DMS153 treated with DMSO at 0.1 percent for 48 hours (cell line): ENCODE results near the gene EPHB2.

Experiments
- DNase-seq: peaks from one replicate; lab custom pipeline; 2025; ENCODE audit not compliant: unreplicated experiment; lab: John Stamatoyannopoulos, UW

The EPHB2 gene

GRCh38 chr1:22777388-22778057 lies 66.9 kb downstream of the EPHB2 start:
- DNase-seq, result no peak

- DNase-seq, result no peak
Measured at GRCh38 chr1:22778408-22778807, 67.8 kb downstream of the EPHB2 start.

GRCh38 chr1:22778862-22779520 lies 68.4 kb downstream of the EPHB2 start:
- DNase-seq, result no peak

GRCh38 chr1:22780696-22781095 lies 70.1 kb downstream of the EPHB2 start:
- DNase-seq, result no peak

GRCh38 chr1:22781483-22781882 lies 70.8 kb downstream of the EPHB2 start:
- DNase-seq, result no peak

- DNase-seq, result no peak
Measured at GRCh38 chr1:22782406-22782805, 71.8 kb downstream of the EPHB2 start.

- no peak for DNase-seq
Measured at GRCh38 chr1:22784317-22784716, 73.7 kb downstream of the EPHB2 start.

- DNase-seq, result no peak
Measured at GRCh38 chr1:22784737-22785136, 74.1 kb downstream of the EPHB2 start.

- no peak for DNase-seq
Measured at GRCh38 chr1:22786101-22786500, 75.5 kb downstream of the EPHB2 start.

- no peak for DNase-seq
Measured at GRCh38 chr1:22786719-22787489, 76.3 kb downstream of the EPHB2 start.

GRCh38 chr1:22787636-22788035 lies 77.0 kb downstream of the EPHB2 start:
- DNase-seq, result no peak

- no peak for DNase-seq
Measured at GRCh38 chr1:22788254-22788661, 77.6 kb downstream of the EPHB2 start.

- DNase-seq, result no peak
Measured at GRCh38 chr1:22789356-22789994, 78.8 kb downstream of the EPHB2 start.

- DNase-seq, result no peak
Measured at GRCh38 chr1:22790232-22791008, 79.8 kb downstream of the EPHB2 start.

GRCh38 chr1:22791831-22792347 lies 81.2 kb downstream of the EPHB2 start:
- no peak for DNase-seq

- no peak for DNase-seq
Measured at GRCh38 chr1:22792396-22793160, 81.9 kb downstream of the EPHB2 start.

GRCh38 chr1:22793647-22794046 lies 83.0 kb downstream of the EPHB2 start:
- DNase-seq, result no peak

GRCh38 chr1:22794647-22795365 lies 84.2 kb downstream of the EPHB2 start:
- DNase-seq, result no peak

- DNase-seq, result no peak
Measured at GRCh38 chr1:22795366-22795714, 84.7 kb downstream of the EPHB2 start.
